Gastroesophageal sphincter (tissue), 3 donors: Measurements from ENCODE around the gene SPATA6.

ENCODE experiments used
- CTCF ChIP-seq, 4 experiments: fragments of 200-600 bp in 2 of 4; fragments of 450-650 bp in 2 of 4; sonication (generic) in 1 of 4; IDR thresholded peaks; one replicate each; pipeline ENCODE4 v1.5.1; 2017 to 2019; ENCODE audit warnings: antibody characterized with exemption in 4 of 4, mild to moderate bottlenecking in 2 of 4, moderate library complexity in 2 of 4
- EP300 ChIP-seq: sonication (generic); formaldehyde crosslinking; IDR thresholded peaks from one replicate; pipeline ENCODE4 v1.6.1; 2017; ENCODE audit warnings: antibody characterized with exemption, mild to moderate bottlenecking
- POLR2A ChIP-seq, 2 donors: fragments of 450-650 bp; IDR thresholded peaks; one replicate each; pipeline ENCODE4 v1.6.1; 2017; ENCODE audit warnings: antibody characterized with exemption in 2 of 2, mild to moderate bottlenecking in 2 of 2, moderate library complexity in 1 of 2
- POLR2AphosphoS5 ChIP-seq: sonication (generic); formaldehyde crosslinking; IDR thresholded peaks from one replicate; pipeline ENCODE4 v1.6.1; 2017; ENCODE audit warnings: antibody characterized with exemption

- TF ChIP-seq CTCF (IDR thresholded peaks at IDR 0.05) = no peak
- TF ChIP-seq EP300 = no peak
- no peak for TF ChIP-seq POLR2A (IDR thresholded peaks at IDR 0.05)
- no peak for TF ChIP-seq POLR2AphosphoS5
Measured at GRCh38 chr1:48261881-48262400, 210.1 kb downstream of the SPATA6 start.
